HFFc6 (cell line): Measurements from ENCODE around the gene YKT6. TPM values are rescaled to one million over a fixed set of nuclear protein-coding genes. Genes with fewer than 3 reads are reported as not detected.
A peak's percentile ranks its signal among the peaks of the same experiment; 100 is the strongest.

Experiments
- DNase-seq: peaks from one replicate; pipeline ENCODE4 v3.0.0-alpha.2; 2018
- H3K27ac Mint-ChIP-seq: 2 replicates; pipeline ENCODE4 v1.8.0; 2020; ENCODE audit warnings: mild to moderate bottlenecking, mixed read lengths
- H3K27me3 Mint-ChIP-seq: 2 replicates; pipeline ENCODE4 v1.8.0; 2021; ENCODE audit warnings: mild to moderate bottlenecking, moderate library complexity, mixed read lengths; ENCODE audit not compliant: insufficient read depth
- H3K36me3 Mint-ChIP-seq: 2 replicates; pipeline ENCODE4 v1.8.0; 2021; ENCODE audit warnings: low read depth, mixed read lengths
- H3K4me1 Mint-ChIP-seq: 2 replicates; pipeline ENCODE4 v1.8.0; 2020; ENCODE audit warnings: low read depth, mixed read lengths
- H3K4me3 Mint-ChIP-seq: 2 replicates; pipeline ENCODE4 v1.8.0; 2020; ENCODE audit warnings: mild to moderate bottlenecking, moderate library complexity, mixed read lengths
- H3K9me3 Mint-ChIP-seq: 2 replicates; pipeline ENCODE4 v1.8.0; 2020; ENCODE audit warnings: mild to moderate bottlenecking, mixed read lengths
- total RNA-seq, 6 experiments: library from RNA; stranded (reverse); fragmentation: NEBNext Ultra II Directional; extraction: Animal tissue kit (Norgen Biotek cat#: 25700); gene quantifications; 2 replicates in 1 of 6; 3 replicates in 5 of 6; pipeline ENCODE4 v1.2.3, GENCODE V29; 2021
- TF ChIP-seq, protein P1 (sequence below): fragments of 200-600 bp; sonication (generic); IDR thresholded peaks from 2 replicates; pipeline ENCODE4 v1.5.0; 2021; ENCODE audit warnings: antibody characterized with exemption, mild to moderate bottlenecking

YKT6 gene
- total RNA-seq, 6 experiments from 2014 or later = 155 to 174 (median 167) TPM

DNA sequence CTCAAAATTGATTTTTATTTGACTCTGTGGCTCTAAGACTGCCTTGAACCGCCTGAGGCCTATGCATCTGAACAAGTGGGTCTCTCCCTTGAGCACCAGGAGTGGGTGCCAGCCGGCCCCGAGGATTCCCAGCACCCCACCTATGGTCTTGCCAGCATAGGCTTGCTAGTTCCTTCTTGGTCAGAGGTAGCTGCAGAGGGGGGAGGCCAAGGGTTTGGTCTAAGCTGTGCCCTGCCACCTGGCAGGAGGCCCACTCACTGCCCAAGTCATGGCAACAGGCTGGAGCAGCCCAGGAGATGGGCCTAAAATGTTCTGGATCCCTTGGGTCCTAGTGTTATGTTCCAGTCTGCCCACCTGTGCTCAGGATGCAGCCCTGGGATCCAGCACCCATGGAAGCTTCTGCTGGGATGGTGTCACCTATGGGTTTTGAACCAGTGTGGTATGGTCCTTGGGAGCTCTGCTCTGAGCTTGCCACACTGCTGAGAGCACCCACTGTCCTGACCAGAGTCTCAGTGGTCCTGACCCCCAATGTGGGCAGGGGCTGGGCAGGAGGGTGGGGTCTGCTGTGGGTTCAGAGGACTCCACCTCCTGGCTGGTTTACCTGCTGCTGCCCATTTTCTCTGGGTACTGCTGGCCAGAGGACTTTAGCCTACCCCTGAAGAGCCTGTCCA is 12.6 kb downstream of the YKT6 start:
- Mint-ChIP-seq H3K36me3 (peaks cover 12% of the 10 kb centered on the region; the same call in 1 of the 2 replicates), H3K4me3 (no peak overlapping the region), H3K27ac (no peak overlapping the region), H3K9me3 (no peaks in the 10 kb centered on the region), H3K4me1 (no peaks in the 10 kb centered on the region), H3K27me3 (peaks cover 2% of the 10 kb centered on the region)
- no peak for DNase-seq
- TF ChIP-seq, protein P1, sequence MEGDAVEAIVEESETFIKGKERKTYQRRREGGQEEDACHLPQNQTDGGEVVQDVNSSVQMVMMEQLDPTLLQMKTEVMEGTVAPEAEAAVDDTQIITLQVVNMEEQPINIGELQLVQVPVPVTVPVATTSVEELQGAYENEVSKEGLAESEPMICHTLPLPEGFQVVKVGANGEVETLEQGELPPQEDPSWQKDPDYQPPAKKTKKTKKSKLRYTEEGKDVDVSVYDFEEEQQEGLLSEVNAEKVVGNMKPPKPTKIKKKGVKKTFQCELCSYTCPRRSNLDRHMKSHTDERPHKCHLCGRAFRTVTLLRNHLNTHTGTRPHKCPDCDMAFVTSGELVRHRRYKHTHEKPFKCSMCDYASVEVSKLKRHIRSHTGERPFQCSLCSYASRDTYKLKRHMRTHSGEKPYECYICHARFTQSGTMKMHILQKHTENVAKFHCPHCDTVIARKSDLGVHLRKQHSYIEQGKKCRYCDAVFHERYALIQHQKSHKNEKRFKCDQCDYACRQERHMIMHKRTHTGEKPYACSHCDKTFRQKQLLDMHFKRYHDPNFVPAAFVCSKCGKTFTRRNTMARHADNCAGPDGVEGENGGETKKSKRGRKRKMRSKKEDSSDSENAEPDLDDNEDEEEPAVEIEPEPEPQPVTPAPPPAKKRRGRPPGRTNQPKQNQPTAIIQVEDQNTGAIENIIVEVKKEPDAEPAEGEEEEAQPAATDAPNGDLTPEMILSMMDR = no peak

DNA sequence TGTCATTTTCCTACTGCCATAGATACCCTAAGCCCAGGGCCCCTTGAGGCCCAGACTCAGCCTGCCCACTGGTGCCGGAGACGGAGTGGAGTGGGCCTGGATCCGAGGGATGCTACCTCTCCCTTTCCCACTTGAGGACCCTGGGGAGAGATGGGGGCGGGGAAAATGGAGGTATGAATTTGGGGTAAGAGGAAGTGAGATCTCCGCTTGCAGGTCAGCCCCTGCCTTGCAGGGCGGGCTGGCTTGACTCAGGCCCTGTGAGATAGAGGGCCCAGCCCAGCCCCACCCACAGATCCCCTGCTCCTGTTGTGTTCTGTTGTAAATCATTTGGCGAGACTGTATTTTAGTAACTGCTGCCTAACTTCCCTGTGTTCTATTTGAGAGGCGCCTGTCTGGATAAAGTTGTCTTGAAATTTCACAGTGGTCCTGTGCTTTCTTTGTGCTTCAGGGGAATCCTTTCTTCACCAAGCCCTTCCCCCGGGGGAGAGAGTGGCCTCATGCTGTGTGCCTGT is 13.2 kb downstream of the YKT6 start:
- Mint-ChIP-seq H3K4me1 (no peaks in the 10 kb centered on the region), H3K36me3 (peaks cover 12% of the 10 kb centered on the region; the same call in 1 of the 2 replicates), H3K27me3 (peaks cover 2% of the 10 kb centered on the region), H3K27ac (peak overlapping the region; percentile 51), H3K4me3 (no peak overlapping the region), H3K9me3 (no peaks in the 10 kb centered on the region)
- TF ChIP-seq, protein P1 = no peak
- no peak for DNase-seq

DNA sequence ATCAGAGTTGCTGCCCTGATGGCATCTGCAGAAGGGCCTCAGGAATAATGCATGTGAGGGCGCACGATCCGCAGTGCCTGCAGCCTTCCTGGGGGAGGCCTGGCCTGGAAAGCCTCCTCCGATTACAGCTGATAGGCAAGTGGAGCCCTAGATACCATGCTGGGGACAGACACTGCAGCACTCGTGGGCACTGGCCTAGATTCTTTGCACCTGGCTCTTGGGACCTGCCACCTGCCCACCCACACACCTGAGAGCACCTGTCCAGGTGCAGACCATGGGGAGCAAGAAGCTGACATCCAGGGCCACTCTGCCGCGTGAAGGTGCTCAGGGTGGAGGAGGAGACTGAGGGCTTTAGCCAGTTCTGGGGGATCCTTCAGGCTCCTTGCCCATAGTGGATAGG is 14.8 kb downstream of the YKT6 start:
- Mint-ChIP-seq H3K4me1 (no peaks in the 10 kb centered on the region), H3K27me3 (peaks cover 2% of the 10 kb centered on the region), H3K36me3 (peaks cover 7% of the 10 kb centered on the region; the same call in 1 of the 2 replicates), H3K4me3 (no peak overlapping the region), H3K9me3 (no peaks in the 10 kb centered on the region), H3K27ac (no peak overlapping the region)
- no peak for DNase-seq
- TF ChIP-seq, protein P1 = no peak

DNA sequence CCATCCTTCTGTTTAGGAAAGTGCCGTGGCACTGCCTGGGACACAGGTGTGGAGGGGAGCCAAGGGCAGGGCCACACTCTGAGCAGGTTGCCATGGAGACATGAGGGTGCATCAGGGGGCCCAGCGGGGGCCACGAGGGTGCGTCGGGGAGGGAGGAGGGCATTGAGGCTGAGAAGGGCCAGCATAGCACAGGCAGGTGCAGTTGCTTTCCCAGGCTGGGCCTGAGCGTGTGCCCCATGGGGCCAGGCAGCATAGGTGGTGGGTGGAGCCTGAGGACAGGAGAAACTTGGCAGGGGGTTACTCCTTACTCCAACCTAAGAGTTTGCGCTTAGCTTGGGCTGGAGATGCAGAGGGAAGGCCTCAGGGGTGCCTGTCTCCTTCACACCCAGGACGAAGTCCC is 15.2 kb downstream of the YKT6 start:
- H3K9me3 Mint-ChIP-seq = no peaks in the 10 kb centered on the region
- no peaks in the 10 kb centered on the region for H3K4me1 Mint-ChIP-seq
- H3K27ac Mint-ChIP-seq = no peak overlapping the region
- TF ChIP-seq, protein P1 = no peak
- peaks cover 4% of the 10 kb centered on the region; the same call in 1 of the 2 replicates for H3K36me3 Mint-ChIP-seq
- no peak overlapping the region for H3K4me3 Mint-ChIP-seq
- peaks cover 2% of the 10 kb centered on the region for H3K27me3 Mint-ChIP-seq
- DNase-seq = no peak

DNA sequence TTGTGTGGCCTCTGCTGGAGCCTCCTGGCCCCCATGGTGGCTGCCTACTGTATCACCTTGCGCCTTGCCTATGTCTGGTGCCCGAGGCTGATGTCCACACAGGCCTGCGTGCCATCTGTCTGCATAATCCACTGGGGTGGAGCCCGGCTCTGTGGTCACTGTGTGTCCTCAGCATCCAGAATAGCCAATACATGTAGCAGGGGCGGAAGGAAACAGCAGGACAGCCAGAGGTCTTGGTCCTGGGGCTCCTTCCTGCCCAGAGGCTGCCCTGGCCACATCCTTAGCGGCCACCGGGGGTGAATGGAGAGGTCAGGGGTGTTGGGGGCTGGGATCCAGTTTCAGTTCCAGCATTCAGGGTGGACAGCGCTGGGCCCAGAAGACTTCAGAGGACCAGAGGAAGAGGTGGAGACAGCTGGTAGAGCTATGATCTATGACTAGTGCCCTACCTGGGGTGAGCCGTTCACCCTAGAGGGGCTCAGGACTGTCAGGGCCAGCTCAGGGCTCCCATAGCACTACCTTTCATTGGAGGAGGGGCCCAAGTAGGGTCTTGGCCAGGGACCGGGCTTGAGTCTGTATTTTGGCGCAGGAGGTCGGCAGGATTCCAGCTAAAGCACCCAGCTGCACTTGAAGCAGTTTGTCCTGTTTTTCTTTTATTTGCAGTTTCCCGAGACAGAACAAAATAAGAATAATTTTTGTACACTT is 15.9 kb downstream of the YKT6 start:
- no peak for DNase-seq
- H3K4me3 Mint-ChIP-seq = no peak overlapping the region
- H3K4me1 Mint-ChIP-seq = no peaks in the 10 kb centered on the region
- H3K27me3 Mint-ChIP-seq = peaks cover 2% of the 10 kb centered on the region
- no peaks in the 10 kb centered on the region for H3K9me3 Mint-ChIP-seq
- H3K36me3 Mint-ChIP-seq = peaks cover 4% of the 10 kb centered on the region; the same call in 1 of the 2 replicates
- H3K27ac Mint-ChIP-seq = no peak overlapping the region
- TF ChIP-seq, protein P1 = no peak
